ENCODE data around the gene VPS45. TPM values are rescaled to one million over a fixed set of nuclear protein-coding genes. Genes with fewer than 3 reads are reported as not detected.

Gene VPS45
- total and polyA plus RNA-seq, 2 of the 13 experiments (the other 11 are each of a cell fraction or from before 2014, with no cell fraction given) = 15.2 to 25.2 TPM

DNA sequence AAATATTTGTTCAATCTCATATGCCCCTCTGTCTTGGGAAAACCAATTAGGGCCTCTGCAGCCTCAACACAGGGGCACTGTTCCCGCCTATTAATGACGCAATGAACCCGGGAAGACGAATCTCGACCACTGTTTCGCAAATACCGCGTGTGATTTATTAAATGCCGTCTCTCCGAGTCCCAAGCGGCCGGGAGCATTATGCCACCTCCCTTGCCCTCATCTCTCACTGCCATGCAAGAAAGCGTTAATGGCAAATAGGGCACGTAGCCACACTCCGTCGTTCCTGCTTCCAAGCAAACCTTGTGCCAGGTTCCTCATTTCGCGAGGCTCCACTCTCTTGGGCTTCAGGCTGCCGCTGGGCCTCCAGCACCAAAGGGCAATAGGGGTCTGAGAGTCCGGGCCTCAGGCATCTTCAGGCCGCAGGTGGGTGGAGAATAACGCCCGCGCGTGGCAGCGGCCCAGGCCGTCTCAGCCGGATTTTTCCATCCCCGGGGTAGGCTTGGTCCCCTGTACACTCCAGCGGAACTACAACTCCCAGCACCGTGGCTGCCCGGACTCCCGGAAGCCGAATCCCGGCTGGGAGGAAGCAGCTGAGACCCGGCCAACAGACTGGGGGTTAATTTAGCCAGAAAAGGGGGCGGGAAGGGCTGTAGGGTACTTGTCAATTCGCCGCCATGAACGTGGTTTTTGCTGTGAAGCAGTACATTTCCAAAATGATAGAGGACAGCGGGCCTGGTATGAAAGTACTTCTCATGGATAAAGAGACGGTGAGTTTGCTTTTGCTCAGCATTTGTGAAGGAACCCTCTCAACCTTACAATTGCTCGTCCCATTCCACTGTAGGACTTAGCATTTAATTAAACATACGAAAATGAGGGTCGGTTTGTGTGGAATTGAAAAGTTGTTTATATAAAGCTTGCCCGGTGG lies at the start of gene VPS45 (continued):
- peak; percentile 86 for TF ChIP-seq MYC (CRISPR knock-in tag; IDR thresholded peaks at IDR 0.05; ENCODE audit: borderline replicate concordance)
- peak; percentile 10; the same call in 1 of the 2 replicates for TF ChIP-seq ZBTB21 (CRISPR knock-in tag; IDR thresholded peaks at IDR 0.05)
- no peak; the same call in 1 of the 2 replicates for TF ChIP-seq MED1 (CRISPR knock-in tag; IDR thresholded peaks at IDR 0.05)
- TF ChIP-seq RXRA (CRISPR knock-in tag; IDR thresholded peaks at IDR 0.05) = no peak; the same call in 1 of the 2 replicates
- TF ChIP-seq SMC3 (IDR thresholded peaks at IDR 0.05; ENCODE audit: low read length) = peak; percentile 16; the same call in 1 of the 2 replicates
- TF ChIP-seq, protein P1, sequence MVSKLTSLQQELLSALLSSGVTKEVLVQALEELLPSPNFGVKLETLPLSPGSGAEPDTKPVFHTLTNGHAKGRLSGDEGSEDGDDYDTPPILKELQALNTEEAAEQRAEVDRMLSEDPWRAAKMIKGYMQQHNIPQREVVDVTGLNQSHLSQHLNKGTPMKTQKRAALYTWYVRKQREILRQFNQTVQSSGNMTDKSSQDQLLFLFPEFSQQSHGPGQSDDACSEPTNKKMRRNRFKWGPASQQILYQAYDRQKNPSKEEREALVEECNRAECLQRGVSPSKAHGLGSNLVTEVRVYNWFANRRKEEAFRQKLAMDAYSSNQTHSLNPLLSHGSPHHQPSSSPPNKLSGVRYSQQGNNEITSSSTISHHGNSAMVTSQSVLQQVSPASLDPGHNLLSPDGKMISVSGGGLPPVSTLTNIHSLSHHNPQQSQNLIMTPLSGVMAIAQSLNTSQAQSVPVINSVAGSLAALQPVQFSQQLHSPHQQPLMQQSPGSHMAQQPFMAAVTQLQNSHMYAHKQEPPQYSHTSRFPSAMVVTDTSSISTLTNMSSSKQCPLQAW (CRISPR knock-in tag; IDR thresholded peaks at IDR 0.05) = peak; percentile 77; the same call in 1 of the 2 replicates
- TF ChIP-seq ZNF607 (CRISPR knock-in tag; IDR thresholded peaks at IDR 0.05; ENCODE audit: borderline replicate concordance) = peak; percentile 73
- TF ChIP-seq ZMYM4 (CRISPR knock-in tag; IDR thresholded peaks at IDR 0.05) = peak; percentile 74
- peak; percentile 28; the same call in 1 of the 2 replicates for TF ChIP-seq TBX2 (CRISPR knock-in tag; IDR thresholded peaks at IDR 0.05; ENCODE audit: borderline replicate concordance)
- TF ChIP-seq PCBP1 (IDR thresholded peaks at IDR 0.05; ENCODE audit: borderline replicate concordance, low read depth, low read length) = peak; percentile 86; the same call in 1 of the 2 replicates
- TF ChIP-seq ATF1 (CRISPR knock-in tag; IDR thresholded peaks at IDR 0.05) = peak; percentile 83
- no peak for TF ChIP-seq ZNF552 (CRISPR knock-in tag; IDR thresholded peaks at IDR 0.05; ENCODE audit: borderline replicate concordance)
- peak; percentile 87 for TF ChIP-seq KDM5A (IDR thresholded peaks at IDR 0.05; ENCODE audit: borderline replicate concordance, low read length)
- TF ChIP-seq, protein P2, sequence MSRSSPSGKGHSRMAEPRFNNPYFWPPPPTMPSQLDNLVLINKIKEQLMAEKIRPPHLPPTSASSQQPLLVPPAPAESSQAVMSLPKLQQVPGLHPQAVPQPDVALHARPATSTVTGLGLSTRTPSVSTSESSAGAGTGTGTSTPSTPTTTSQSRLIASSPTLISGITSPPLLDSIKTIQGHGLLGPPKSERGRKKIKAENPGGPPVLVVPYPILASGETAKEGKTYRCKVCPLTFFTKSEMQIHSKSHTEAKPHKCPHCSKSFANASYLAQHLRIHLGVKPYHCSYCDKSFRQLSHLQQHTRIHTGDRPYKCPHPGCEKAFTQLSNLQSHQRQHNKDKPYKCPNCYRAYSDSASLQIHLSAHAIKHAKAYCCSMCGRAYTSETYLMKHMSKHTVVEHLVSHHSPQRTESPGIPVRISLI (CRISPR knock-in tag; IDR thresholded peaks at IDR 0.05; ENCODE audit: borderline replicate concordance) = no peak
- peak; percentile 42; the same call in 1 of the 2 replicates for TF ChIP-seq ZNF446 (CRISPR knock-in tag; IDR thresholded peaks at IDR 0.05)
- TF ChIP-seq, protein P3, sequence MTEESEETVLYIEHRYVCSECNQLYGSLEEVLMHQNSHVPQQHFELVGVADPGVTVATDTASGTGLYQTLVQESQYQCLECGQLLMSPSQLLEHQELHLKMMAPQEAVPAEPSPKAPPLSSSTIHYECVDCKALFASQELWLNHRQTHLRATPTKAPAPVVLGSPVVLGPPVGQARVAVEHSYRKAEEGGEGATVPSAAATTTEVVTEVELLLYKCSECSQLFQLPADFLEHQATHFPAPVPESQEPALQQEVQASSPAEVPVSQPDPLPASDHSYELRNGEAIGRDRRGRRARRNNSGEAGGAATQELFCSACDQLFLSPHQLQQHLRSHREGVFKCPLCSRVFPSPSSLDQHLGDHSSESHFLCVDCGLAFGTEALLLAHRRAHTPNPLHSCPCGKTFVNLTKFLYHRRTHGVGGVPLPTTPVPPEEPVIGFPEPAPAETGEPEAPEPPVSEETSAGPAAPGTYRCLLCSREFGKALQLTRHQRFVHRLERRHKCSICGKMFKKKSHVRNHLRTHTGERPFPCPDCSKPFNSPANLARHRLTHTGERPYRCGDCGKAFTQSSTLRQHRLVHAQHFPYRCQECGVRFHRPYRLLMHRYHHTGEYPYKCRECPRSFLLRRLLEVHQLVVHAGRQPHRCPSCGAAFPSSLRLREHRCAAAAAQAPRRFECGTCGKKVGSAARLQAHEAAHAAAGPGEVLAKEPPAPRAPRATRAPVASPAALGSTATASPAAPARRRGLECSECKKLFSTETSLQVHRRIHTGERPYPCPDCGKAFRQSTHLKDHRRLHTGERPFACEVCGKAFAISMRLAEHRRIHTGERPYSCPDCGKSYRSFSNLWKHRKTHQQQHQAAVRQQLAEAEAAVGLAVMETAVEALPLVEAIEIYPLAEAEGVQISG (CRISPR knock-in tag; IDR thresholded peaks at IDR 0.05) = peak; percentile 84
- TF ChIP-seq CC2D1A (CRISPR knock-in tag; IDR thresholded peaks at IDR 0.05) = peak; percentile 66; the same call in 1 of the 2 replicates
- peak; percentile 71 for TF ChIP-seq SPEN (CRISPR knock-in tag; IDR thresholded peaks at IDR 0.05; ENCODE audit: low read depth)
- TF ChIP-seq ZFY (CRISPR knock-in tag; IDR thresholded peaks at IDR 0.05) = peak; percentile 96
- no peak for TF ChIP-seq ZNF772 (CRISPR knock-in tag; IDR thresholded peaks at IDR 0.05)
- peak; percentile 83 for TF ChIP-seq HIVEP1 (CRISPR knock-in tag; IDR thresholded peaks at IDR 0.05)
- TF ChIP-seq, protein P4, sequence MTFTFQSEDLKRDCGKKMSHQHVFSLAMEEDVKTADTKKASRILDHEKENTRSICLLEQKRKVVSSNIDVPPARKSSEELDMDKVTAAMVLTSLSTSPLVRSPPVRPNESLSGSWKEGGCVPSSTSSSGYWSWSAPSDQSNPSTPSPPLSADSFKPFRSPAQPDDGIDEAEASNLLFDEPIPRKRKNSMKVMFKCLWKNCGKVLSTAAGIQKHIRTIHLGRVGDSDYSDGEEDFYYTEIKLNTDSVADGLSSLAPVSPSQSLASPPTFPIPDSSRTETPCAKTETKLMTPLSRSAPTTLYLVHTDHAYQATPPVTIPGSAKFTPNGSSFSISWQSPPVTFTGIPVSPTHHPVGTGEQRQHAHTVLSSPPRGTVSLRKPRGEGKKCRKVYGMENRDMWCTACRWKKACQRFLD (CRISPR knock-in tag; IDR thresholded peaks at IDR 0.05; ENCODE audit: borderline replicate concordance) = 0 out of 2 replicates have a peak, but pooled peaks have one; percentile 75
- peak; percentile 42 for TF ChIP-seq CBX1 (IDR thresholded peaks at IDR 0.05; ENCODE audit: low read depth)

Measured in HepG2 (cell line).